BE2C (cell line): ENCODE measurements around the gene TCEAL5. TPM values are rescaled to one million over a fixed set of nuclear protein-coding genes. Genes with fewer than 3 reads are reported as not detected.
"Not testable (repeated sequence)": the region's sequence is repeated elsewhere in the genome, so short reads cannot be mapped to it uniquely, and the experiment has no call there.

Experiments
- DNase-seq: peaks from one replicate; pipeline ENCODE4 v3.0.0-alpha.2; 2020
- H3K27me3 ChIP-seq: fragments of 250-450 bp; sonication (Bioruptor Pico); 2 replicates; pipeline ENCODE4 v1.5.1; 2020; ENCODE audit warnings: mild to moderate bottlenecking
- H3K36me3 ChIP-seq: fragments of 250-450 bp; sonication (Bioruptor Pico); 2 replicates; pipeline ENCODE4 v1.5.1; 2020; ENCODE audit warnings: mild to moderate bottlenecking
- H3K4me1 ChIP-seq: fragments of 250-450 bp; sonication (Bioruptor Pico); 2 replicates; pipeline ENCODE4 v1.5.1; 2020
- H3K4me3 ChIP-seq: 2 replicates; pipeline ENCODE4 v1.5.1; 2011; ENCODE audit warnings: low read depth, low read length
- H3K9me3 ChIP-seq: fragments of 250-450 bp; sonication (Bioruptor Pico); 2 replicates; pipeline ENCODE4 v1.5.1; 2020
- CTCF ChIP-seq: IDR thresholded peaks from 2 replicates; pipeline ENCODE4 v1.5.1; 2012; ENCODE audit warnings: mild to moderate bottlenecking, low read depth, low read length
- polyA plus RNA-seq: library from polyadenylated mRNA; unstranded; fragments of >200 nt; gene quantifications from one replicate; pipeline ENCODE4 v1.2.1, GENCODE V29; 2012; ENCODE audit warnings: low read depth, missing spikeins; ENCODE audit not compliant: insufficient read length, insufficient read depth

Gene TCEAL5, protein sequence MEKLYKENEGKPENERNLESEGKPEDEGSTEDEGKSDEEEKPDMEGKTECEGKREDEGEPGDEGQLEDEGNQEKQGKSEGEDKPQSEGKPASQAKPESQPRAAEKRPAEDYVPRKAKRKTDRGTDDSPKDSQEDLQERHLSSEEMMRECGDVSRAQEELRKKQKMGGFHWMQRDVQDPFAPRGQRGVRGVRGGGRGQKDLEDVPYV
- polyA plus RNA-seq: 0.77 TPM

GRCh38 chrX:103276581-103277002 lies at the start of gene TCEAL5:
TCEAL5 (minus strand) TSS chrX:103276750; CDS start chrX:103274563, 2,187 bp downstream.
- TF ChIP-seq CTCF: no peak
- Histone ChIP-seq H3K36me3 (no peaks in the 10 kb centered on the region), H3K4me1 (no peaks in the 10 kb centered on the region), H3K27me3 (peaks cover 24% of the 10 kb centered on the region), H3K4me3 (peak within 1 kb of the TSS; percentile 24; the same call in 1 of the 2 replicates), H3K9me3 (no peaks in the 10 kb centered on the region)
- no peak for DNase-seq

DNA sequence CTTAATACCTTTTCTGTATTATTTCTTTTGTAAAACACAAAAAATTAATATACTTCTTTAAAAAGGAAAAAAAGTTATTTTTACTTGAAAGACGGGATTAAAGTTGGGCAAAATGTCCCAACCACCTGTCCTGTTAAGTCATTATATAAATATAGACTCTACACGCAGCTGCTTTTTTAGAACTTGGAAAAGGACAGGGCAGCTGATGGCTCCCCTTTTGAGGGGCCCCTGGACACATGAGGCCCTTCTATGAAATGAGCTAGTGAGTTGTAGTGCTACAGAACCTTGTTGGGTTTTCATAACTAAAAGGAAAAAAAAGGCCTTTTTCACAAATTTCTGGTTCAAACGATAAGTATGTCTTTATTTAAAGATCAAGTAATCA lies 34.8 kb upstream of the TCEAL5 start:
- H3K4me3 ChIP-seq: no peak overlapping the region
- no peaks in the 10 kb centered on the region for H3K36me3 ChIP-seq
- no peaks in the 10 kb centered on the region for H3K9me3 ChIP-seq
- no peaks in the 10 kb centered on the region for H3K4me1 ChIP-seq
- DNase-seq: no peak
- TF ChIP-seq CTCF: no peak
- H3K27me3 ChIP-seq: no peaks in the 10 kb centered on the region

- TF ChIP-seq CTCF: no peak
- Histone ChIP-seq H3K36me3 (no peaks in the 10 kb centered on the region), H3K4me1 (no peaks in the 10 kb centered on the region), H3K27me3 (no peaks in the 10 kb centered on the region), H3K4me3 (peak within 1 kb of the TSS; percentile 71), H3K9me3 (no peaks in the 10 kb centered on the region)
- peak; percentile 80 for DNase-seq
Observed at GRCh38 chrX:103310555-103311398, 34.2 kb upstream of the TCEAL5 start, which contains the start of gene BEX2. BEX2 (minus strand) TSS chrX:103310990; CDS start chrX:103309976, 1,014 bp downstream.

- no peaks in the 10 kb centered on the region for H3K4me1 ChIP-seq
- peak overlapping the region; percentile 71 for H3K4me3 ChIP-seq
- no peak for TF ChIP-seq CTCF
- H3K9me3 ChIP-seq: no peaks in the 10 kb centered on the region
- DNase-seq: no peak
- H3K36me3 ChIP-seq: no peaks in the 10 kb centered on the region
- no peaks in the 10 kb centered on the region for H3K27me3 ChIP-seq
Observed at GRCh38 chrX:103309860-103310554, 33.5 kb upstream of the TCEAL5 start.

GRCh38 chrX:103305666-103306065 lies 29.1 kb upstream of the TCEAL5 start:
- not testable (repeated sequence) for H3K27me3 ChIP-seq, H3K9me3 ChIP-seq, H3K4me3 ChIP-seq, H3K4me1 ChIP-seq, DNase-seq, H3K36me3 ChIP-seq

DNA sequence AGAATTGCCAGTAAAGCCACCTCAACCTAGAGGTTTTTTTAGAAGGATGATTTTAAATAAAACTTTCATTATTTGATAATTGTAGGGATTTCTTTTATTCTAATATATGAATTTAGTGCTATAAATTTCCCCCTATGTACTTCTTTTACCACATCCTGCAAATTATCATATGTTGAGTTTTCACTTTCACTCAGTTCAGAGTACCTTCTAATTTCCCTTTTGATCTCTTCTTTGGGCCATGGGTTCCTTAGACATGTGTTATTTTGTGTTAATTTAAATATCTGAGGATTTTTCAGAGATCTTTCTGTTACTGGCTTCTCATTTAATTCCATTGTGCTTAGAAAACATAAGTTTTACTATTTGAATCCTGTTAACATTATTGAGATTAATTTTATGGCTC lies 28.2 kb upstream of the TCEAL5 start:
- no peak overlapping the region for H3K4me3 ChIP-seq
- no peak for DNase-seq
- TF ChIP-seq CTCF: no peak
- no peaks in the 10 kb centered on the region for H3K27me3 ChIP-seq
- no peaks in the 10 kb centered on the region for H3K4me1 ChIP-seq
- H3K36me3 ChIP-seq: no peaks in the 10 kb centered on the region
- H3K9me3 ChIP-seq: no peaks in the 10 kb centered on the region
